ENCODE data around the gene TAS2R31.

GRCh38 chr12:11078246-11078645, 47.0 kb upstream of the TAS2R31 start:
- TF ChIP-seq CTCF (IDR thresholded peaks at IDR 0.05; ENCODE audit: low read depth, low read length) (no peak), POLR2A (IDR thresholded peaks at IDR 0.05; ENCODE audit: extremely low read depth, insufficient read length) (no peak), MYC (IDR thresholded peaks at IDR 0.05; ENCODE audit: low read depth, low read length) (no peak), MAX (IDR thresholded peaks at IDR 0.05; ENCODE audit: low read depth, low read length) (no peak)

All from NB4 (cell line).